ENCODE results near the gene FIGNL1.

- TF ChIP-seq POLR2AphosphoS5 (IDR thresholded peaks at IDR 0.05; ENCODE audit: low read depth, low read length) (no peak), POLR2A (IDR thresholded peaks at IDR 0.05; ENCODE audit: low read depth, low read length) (no peak), TAF1 (IDR thresholded peaks at IDR 0.05; ENCODE audit: low read depth, low read length) (no peak), SPI1 (IDR thresholded peaks at IDR 0.05; ENCODE audit: low read depth, low read length) (no peak), POU2F2 (IDR thresholded peaks at IDR 0.05; ENCODE audit: low read depth, low read length) (no peak)
These were observed 12.2 kb upstream of the FIGNL1 start for GRCh38 chr7:50462361-50462760.
